Measurements from ENCODE around the gene APOL5. TPM values are rescaled to one million over a fixed set of nuclear protein-coding genes. Genes with fewer than 3 reads are reported as not detected.

The APOL5 gene
- total and polyA plus RNA-seq, 2 experiments from 2014 or later, result not detected

- H3K36me3 ChIP-seq (ENCODE audit: low read depth), result no peaks in the 10 kb centered on the region
- DNase-seq, result no peak
- TF ChIP-seq EZH2phosphoT487 (IDR thresholded peaks at IDR 0.05; ENCODE audit: insufficient read depth, low read depth), result no peak
- no peak for TF ChIP-seq EZH2 (IDR thresholded peaks at IDR 0.05; ENCODE audit: insufficient read depth, poor library complexity, severe bottlenecking)
- no peak overlapping the region for H2AFZ ChIP-seq
- H3F3A ChIP-seq (ENCODE audit: insufficient read depth), result no peaks in the 10 kb centered on the region
- no peak overlapping the region for H3K4me3 ChIP-seq
- no peak overlapping the region for H3K4me2 ChIP-seq (ENCODE audit: unreplicated experiment)
- H3K9me3 ChIP-seq (ENCODE audit: low read depth), result no peaks in the 10 kb centered on the region
- H3K27ac ChIP-seq, result no peak overlapping the region
- in situ Hi-C loops (cut with MboI), result no loop called here
- no peaks in the 10 kb centered on the region for H4K20me1 ChIP-seq (ENCODE audit: insufficient read depth)
- no peaks in the 10 kb centered on the region for H3K27me3 ChIP-seq (replicated peaks; ENCODE audit: insufficient read depth)
- no peaks in the 10 kb centered on the region for H3K4me1 ChIP-seq (ENCODE audit: insufficient read depth)
- 94 to 99% methylated on average over 4 of the region's 4 CpGs for WGBS, 2 experiments (ENCODE audit: low coverage in 1 of 2, low lambda C conversion rate in 2 of 2, missing lambda C conversion rate in 2 of 2)
- no peaks in the 10 kb centered on the region for H3K9me2 ChIP-seq (ENCODE audit: insufficient read depth)
- no peak overlapping the region for H3K9ac ChIP-seq
- no peaks in the 10 kb centered on the region for H3K79me2 ChIP-seq (ENCODE audit: insufficient read depth)
Measured at GRCh38 chr22:35686298-35686697, 31.4 kb upstream of the APOL5 start.

GRCh38 chr22:35687461-35687860 lies 30.2 kb upstream of the APOL5 start:
- H3K36me3 ChIP-seq (ENCODE audit: low read depth), result no peaks in the 10 kb centered on the region

GRCh38 chr22:35688913-35689675 lies 28.6 kb upstream of the APOL5 start:
- no peak for TF ChIP-seq EZH2 (IDR thresholded peaks at IDR 0.05; ENCODE audit: insufficient read depth, poor library complexity, severe bottlenecking)
- H3K27me3 ChIP-seq (replicated peaks; ENCODE audit: insufficient read depth), result no peaks in the 10 kb centered on the region
- H3K9me2 ChIP-seq (ENCODE audit: insufficient read depth), result no peaks in the 10 kb centered on the region
- no peak overlapping the region for H3K4me2 ChIP-seq (ENCODE audit: unreplicated experiment)
- H3K36me3 ChIP-seq (ENCODE audit: low read depth), result no peaks in the 10 kb centered on the region
- H4K20me1 ChIP-seq (ENCODE audit: insufficient read depth), result no peaks in the 10 kb centered on the region
- H3K79me2 ChIP-seq (ENCODE audit: insufficient read depth), result no peaks in the 10 kb centered on the region
- peak; percentile 42 for DNase-seq
- H3F3A ChIP-seq (ENCODE audit: insufficient read depth), result no peaks in the 10 kb centered on the region
- no peak overlapping the region for H2AFZ ChIP-seq
- WGBS, 2 experiments (ENCODE audit: low coverage in 1 of 2, low lambda C conversion rate in 2 of 2, missing lambda C conversion rate in 2 of 2), result 72% methylated on average over 10 of the region's 10 CpGs
- no peak overlapping the region for H3K9ac ChIP-seq
- in situ Hi-C loops (cut with MboI), result no loop called here
- no peaks in the 10 kb centered on the region for H3K9me3 ChIP-seq (ENCODE audit: low read depth)
- no peak overlapping the region for H3K4me3 ChIP-seq
- H3K27ac ChIP-seq, result no peak overlapping the region
- H3K4me1 ChIP-seq (ENCODE audit: insufficient read depth), result no peaks in the 10 kb centered on the region

More at GRCh38 chr22:35687461-35687860, 30.2 kb upstream of the APOL5 start:
- DNase-seq, result no peak
- Histone ChIP-seq H3K9ac (no peak overlapping the region), H4K20me1 (ENCODE audit: insufficient read depth) (no peaks in the 10 kb centered on the region), H3K9me2 (ENCODE audit: insufficient read depth) (no peaks in the 10 kb centered on the region), H3K4me2 (ENCODE audit: unreplicated experiment) (no peak overlapping the region), H3K4me3 (no peak overlapping the region), H3K9me3 (ENCODE audit: low read depth) (no peaks in the 10 kb centered on the region), H3K27me3 (replicated peaks; ENCODE audit: insufficient read depth) (no peaks in the 10 kb centered on the region), H3K4me1 (ENCODE audit: insufficient read depth) (no peaks in the 10 kb centered on the region), H3K27ac (no peak overlapping the region), H2AFZ (no peak overlapping the region), H3K79me2 (ENCODE audit: insufficient read depth) (no peaks in the 10 kb centered on the region), H3F3A (ENCODE audit: insufficient read depth) (no peaks in the 10 kb centered on the region)
- WGBS, 2 experiments (ENCODE audit: low coverage in 1 of 2, low lambda C conversion rate in 2 of 2, missing lambda C conversion rate in 2 of 2), result 83 to 85% methylated on average over 6 of the region's 6 CpGs
- TF ChIP-seq EZH2 (IDR thresholded peaks at IDR 0.05; ENCODE audit: insufficient read depth, poor library complexity, severe bottlenecking) (no peak), EZH2phosphoT487 (IDR thresholded peaks at IDR 0.05; ENCODE audit: insufficient read depth, low read depth) (no peak)
- in situ Hi-C loops (cut with MboI), result no loop called here

GRCh38 chr22:35690001-35690400 lies 27.7 kb upstream of the APOL5 start:
- H3K4me1 ChIP-seq (ENCODE audit: insufficient read depth), result no peaks in the 10 kb centered on the region
- in situ Hi-C loops (cut with MboI), result no loop called here
- no peaks in the 10 kb centered on the region for H3F3A ChIP-seq (ENCODE audit: insufficient read depth)
- no peak for TF ChIP-seq EZH2phosphoT487 (IDR thresholded peaks at IDR 0.05; ENCODE audit: insufficient read depth, low read depth)
- no peak for TF ChIP-seq EZH2 (IDR thresholded peaks at IDR 0.05; ENCODE audit: insufficient read depth, poor library complexity, severe bottlenecking)
- H3K27ac ChIP-seq, result no peak overlapping the region
- H2AFZ ChIP-seq, result no peak overlapping the region
- no peak overlapping the region for H3K4me2 ChIP-seq (ENCODE audit: unreplicated experiment)
- no peaks in the 10 kb centered on the region for H3K9me3 ChIP-seq (ENCODE audit: low read depth)
- H3K4me3 ChIP-seq, result no peak overlapping the region
- no peak for DNase-seq
- H3K9me2 ChIP-seq (ENCODE audit: insufficient read depth), result no peaks in the 10 kb centered on the region
- no peaks in the 10 kb centered on the region for H3K36me3 ChIP-seq (ENCODE audit: low read depth)
- H4K20me1 ChIP-seq (ENCODE audit: insufficient read depth), result no peaks in the 10 kb centered on the region
- no peaks in the 10 kb centered on the region for H3K27me3 ChIP-seq (replicated peaks; ENCODE audit: insufficient read depth)
- H3K79me2 ChIP-seq (ENCODE audit: insufficient read depth), result no peaks in the 10 kb centered on the region
- 73% methylated on average over 1 of the region's 1 CpG; no CpG with 5 or more reads in 1 of the 2 experiments for WGBS, 2 experiments (ENCODE audit: low coverage in 1 of 2, low lambda C conversion rate in 2 of 2, missing lambda C conversion rate in 2 of 2)
- no peak overlapping the region for H3K9ac ChIP-seq

Data from GM23248 (cell line).